ENCODE data around the gene FN3K. TPM values are rescaled to one million over a fixed set of nuclear protein-coding genes. Genes with fewer than 3 reads are reported as not detected.

FN3K gene
- total RNA-seq, 1 donor from 2014 or later, result 27.4 TPM

- ATAC-seq (no peak), DNase-seq (no peak)
- no peaks in the 10 kb centered on the region for H3K27me3 ChIP-seq
- H3K27ac ChIP-seq, result no peak overlapping the region
- intact Hi-C loops (cut with DNase I), result loop anchor here (10.0 kb wide), 1 partner anchor 128 kb away; no protein-coding TSS in a partner anchor
- H3K4me3 ChIP-seq, result no peak overlapping the region
- no peaks in the 10 kb centered on the region for H3K9me3 ChIP-seq
- peaks cover 12% of the 10 kb centered on the region for H3K36me3 ChIP-seq
- no peak for TF ChIP-seq CTCF (IDR thresholded peaks at IDR 0.05)
- peaks cover 6% of the 10 kb centered on the region for H3K4me1 ChIP-seq
Measured at GRCh38 chr17:82786427-82786826, 51.0 kb downstream of the FN3K start.

GRCh38 chr17:82787081-82787848, 51.9 kb downstream of the FN3K start:
- no peak for TF ChIP-seq CTCF (IDR thresholded peaks at IDR 0.05)
- Histone ChIP-seq H3K36me3 (peaks cover 12% of the 10 kb centered on the region), H3K4me1 (peaks cover 2% of the 10 kb centered on the region), H3K27ac (no peak overlapping the region), H3K27me3 (no peaks in the 10 kb centered on the region), H3K9me3 (no peaks in the 10 kb centered on the region), H3K4me3 (no peak overlapping the region)
- ATAC-seq (no peak), DNase-seq (no peak)
- intact Hi-C loops (cut with DNase I), result loop anchor here (10.0 kb wide), 1 partner anchor 128 kb away; no protein-coding TSS in a partner anchor

- intact Hi-C loops (cut with DNase I), result loop anchor here (10.0 kb wide), 1 partner anchor 126 kb away; no protein-coding TSS in a partner anchor
- Histone ChIP-seq H3K4me3 (no peak overlapping the region), H3K4me1 (no peaks in the 10 kb centered on the region), H3K36me3 (peaks cover 10% of the 10 kb centered on the region), H3K9me3 (no peaks in the 10 kb centered on the region), H3K27ac (no peak overlapping the region), H3K27me3 (no peaks in the 10 kb centered on the region)
- TF ChIP-seq CTCF (IDR thresholded peaks at IDR 0.05), result no peak
- no peak for DNase-seq
- no peak for ATAC-seq
Measured at GRCh38 chr17:82788206-82789001, 53.0 kb downstream of the FN3K start.

GRCh38 chr17:82789051-82789592, 53.7 kb downstream of the FN3K start:
- no peaks in the 10 kb centered on the region for H3K9me3 ChIP-seq
- H3K4me1 ChIP-seq, result no peaks in the 10 kb centered on the region
- no peak overlapping the region for H3K27ac ChIP-seq
- DNase-seq (no peak), ATAC-seq (no peak)
- no peaks in the 10 kb centered on the region for H3K27me3 ChIP-seq
- intact Hi-C loops (cut with DNase I), result loop anchor here (10.0 kb wide), 1 partner anchor 126 kb away; no protein-coding TSS in a partner anchor
- no peak for TF ChIP-seq CTCF (IDR thresholded peaks at IDR 0.05)
- peaks cover 2% of the 10 kb centered on the region for H3K36me3 ChIP-seq
- H3K4me3 ChIP-seq, result no peak overlapping the region

GRCh38 chr17:82789806-82790205, 54.4 kb downstream of the FN3K start:
- Histone ChIP-seq H3K4me1 (no peaks in the 10 kb centered on the region), H3K27ac (no peak overlapping the region), H3K27me3 (no peaks in the 10 kb centered on the region), H3K9me3 (no peaks in the 10 kb centered on the region), H3K36me3 (no peaks in the 10 kb centered on the region), H3K4me3 (no peak overlapping the region)
- ATAC-seq (no peak), DNase-seq (no peak)
- TF ChIP-seq CTCF (IDR thresholded peaks at IDR 0.05), result no peak
- intact Hi-C loops (cut with DNase I), result loop anchor here (10.0 kb wide), 1 partner anchor 125 kb away; no protein-coding TSS in a partner anchor
